K562 (cell line): ENCODE data around the gene GLI3. TPM values are rescaled to one million over a fixed set of nuclear protein-coding genes. Genes with fewer than 3 reads are reported as not detected.

ENCODE experiments used
- ATAC-seq: fragments of 200-7000 bp; cut with Tn5 transposase; 3 replicates; pipeline ENCODE4 v1.9.1; 2020; ENCODE audit warnings: moderate library complexity
- BruUV-seq: library from RNA; stranded (reverse); fragments of 400-500 nt; replicated peaks from 2 replicates; lab custom pipeline; 2021; lab: Mats Ljungman, UMichigan
- CTCF ChIA-PET: fragments of 300-600 bp; formaldehyde crosslinking; extraction: SDS; loops from one replicate; lab custom pipeline; 2021; ENCODE audit warnings: low intra/inter-chr PET ratio; lab: Yijun Ruan, JAX
- POLR2A ChIA-PET: fragments of 300-600, 350-650 bp; sonication (Branson Sonifier 250); formaldehyde crosslinking; extraction: SDS; loops from one replicate; lab custom pipeline; 2021; ENCODE audit warnings: antibody characterized with exemption, inconsistent platforms; lab: Yijun Ruan, JAX
- DNase-seq, 4 experiments: peaks; one replicate each; pipeline versions ENCODE4 v3.0.0 to v3.0.0-alpha.2; 2011 to 2018; ENCODE audit warnings: low spot score in 3 of 4, mixed read lengths in 3 of 4; ENCODE audit errors: extremely low read depth in 1 of 4
- FAIRE-seq: peaks from 2 replicates; lab custom pipeline; 2011; peaks lifted over from hg19 to GRCh38; lab: Jason Lieb, UNC
- H2AFZ ChIP-seq: 2 replicates; pipeline ENCODE4 v1.6.0; 2011; ENCODE audit warnings: low read depth, low read length, control low read depth, inconsistent platforms
- H3K27ac ChIP-seq: fragments of 200-600 bp; 3 replicates; pipeline ENCODE4 v1.8.0; 2011; ENCODE audit warnings: low read depth, mild to moderate bottlenecking, control low read depth, inconsistent platforms, low read length, moderate library complexity, mixed read lengths; ENCODE audit errors: extremely low read depth
- H3K27me3 ChIP-seq, 2 experiments: fragments of 300-600 bp in 1 of 2; 2 replicates in 1 of 2; 3 replicates in 1 of 2; pipeline versions ENCODE4 v1.6.0 to v1.8.0; 2011; ENCODE audit warnings: inconsistent platforms in 2 of 2, low read length in 2 of 2, mild to moderate bottlenecking in 1 of 2, mixed read lengths in 1 of 2, moderate library complexity in 1 of 2; ENCODE audit not compliant: control insufficient read depth in 2 of 2, insufficient read depth in 2 of 2
- H3K36me3 ChIP-seq: fragments of 300-600 bp; 3 replicates; pipeline ENCODE4 v1.8.0; 2011; ENCODE audit warnings: mild to moderate bottlenecking, low read length, inconsistent platforms; ENCODE audit not compliant: control insufficient read depth, insufficient read depth
- H3K4me1 ChIP-seq, 2 experiments: fragments of 200-600 bp in 1 of 2; replicated peaks in 1 of 2; 2 replicates in 1 of 2; 3 replicates in 1 of 2; pipeline versions ENCODE4 v1.5.1 to v1.8.0; 2011; ENCODE audit warnings: inconsistent platforms in 2 of 2, low read length in 2 of 2, mild to moderate bottlenecking in 1 of 2, mixed read lengths in 1 of 2, moderate library complexity in 1 of 2; ENCODE audit not compliant: control insufficient read depth in 2 of 2, insufficient read depth in 2 of 2
- H3K4me2 ChIP-seq: 2 replicates; pipeline ENCODE4 v1.6.1; 2011; ENCODE audit warnings: low read length, control low read depth, inconsistent platforms, mixed read lengths; ENCODE audit not compliant: insufficient read depth
- H3K4me3 ChIP-seq: fragments of 200-600 bp; sonication (generic), shearing (Covaris generic); 2 replicates; pipeline ENCODE4 v1.5.1; 2016; ENCODE audit warnings: control low read depth, inconsistent platforms
- H3K79me2 ChIP-seq: fragments of 200-600 bp; 3 replicates; pipeline ENCODE4 v1.8.0; 2011; ENCODE audit warnings: low read length, inconsistent platforms; ENCODE audit not compliant: control insufficient read depth, insufficient read depth
- H3K9ac ChIP-seq, 2 experiments: 2 replicates each; pipeline versions ENCODE4 v1.6.0 to v1.6.1; 2011; ENCODE audit warnings: low read depth in 2 of 2, low read length in 2 of 2, control low read depth in 1 of 2, inconsistent platforms in 1 of 2, mild to moderate bottlenecking in 1 of 2, mixed read lengths in 1 of 2; ENCODE audit not compliant: insufficient read depth in 1 of 2
- H3K9me1 ChIP-seq: one replicate; pipeline ENCODE4 v1.6.0; 2011; ENCODE audit warnings: inconsistent platforms, mild to moderate bottlenecking, low read length, moderate library complexity; ENCODE audit not compliant: control insufficient read depth, insufficient read depth
- H3K9me3 ChIP-seq: replicated peaks from 2 replicates; pipeline ENCODE4 v1.5.1; 2011; ENCODE audit warnings: low read depth, low read length, inconsistent platforms; ENCODE audit not compliant: control insufficient read depth, insufficient read depth
- H4K20me1 ChIP-seq: replicated peaks from 2 replicates; pipeline ENCODE4 v1.6.1; 2011; ENCODE audit warnings: low read length, inconsistent platforms, mixed read lengths; ENCODE audit not compliant: control insufficient read depth, insufficient read depth
- HBP1 ChIP-seq: fragments of 450-650 bp; formaldehyde crosslinking; IDR thresholded peaks from 2 replicates; pipeline ENCODE4 v1.4.0; 2022; ENCODE audit warnings: missing genetic modification characterization
- NONO ChIP-seq, 2 experiments: fragments of 200-400 bp in 1 of 2; fragments of 450-650 bp in 1 of 2; formaldehyde crosslinking in 1 of 2; IDR thresholded peaks; 2 replicates each; pipeline ENCODE4 v1.6.1; 2017; ENCODE audit warnings: low read depth in 2 of 2, mild to moderate bottlenecking in 2 of 2, moderate library complexity in 2 of 2, low read length in 1 of 2
- WGBS: fragments of 100-300 bp; shearing (Covaris generic); methylation state at CpG from one replicate; pipeline ENCODE4 v1.1.6; 2016; ENCODE audit warnings: low coverage, mixed read lengths; ENCODE audit not compliant: insufficient coverage; ENCODE audit errors: missing lambda C conversion rate; 5-methylcytosine and 5-hydroxymethylcytosine counted together
- in situ Hi-C: fragments of 300-500 bp; cut with MboI; formaldehyde crosslinking; loops from 4 replicates; pipeline ENCODE4 v1.15.0; 2018; ENCODE audit warnings: inconsistent platforms, mixed read lengths
- intact Hi-C: fragments of 100-400 bp; cut with micrococcal nuclease; formaldehyde crosslinking; loops from 2 replicates; pipeline ENCODE4 v1.14.2; 2022
- polyA plus RNA-seq, 8 experiments: library from polyadenylated mRNA; depleted of rRNA in 4 of 8; stranded (reverse) in 5 of 8; unstranded in 3 of 8; fragments of >200 nt; fragmentation: Nextera tagmentation in 2 of 8; fragmentation: Illumina TruSeq in 1 of 8; extraction: Ambion mirVana in 2 of 8; extraction: Trizol in 1 of 8; gene quantifications; 2 replicates each; pipeline versions ENCODE4 v1.2.1 to v1.2.3, GENCODE V29; 2011 to 2014; ENCODE audit warnings: inconsistent platforms in 1 of 8, missing spikeins in 1 of 8
- total RNA-seq, 7 experiments: library from RNA; depleted of rRNA in 6 of 7; stranded (reverse); fragments of >200 nt in 6 of 7; fragmentation: Illumina TruSeq in 2 of 7; extraction: Trizol in 2 of 7; gene quantifications; 2 replicates each; pipeline versions ENCODE4 v1.2.1 to v1.2.3, GENCODE V29; 2011 to 2021; ENCODE audit warnings: low replicate concordance in 1 of 7

The GLI3 gene
- total and polyA plus RNA-seq, 9 of the 15 experiments (the other 6 are each of a cell fraction or from before 2014, with no cell fraction given) = 0.01 to 0.18 (median 0.07) TPM; not detected in 6

GRCh38 chr7:42106562-42106961 lies 130.4 kb downstream of the GLI3 start:
- no peak overlapping the region for H3K9ac ChIP-seq

More at GRCh38 chr7:42106562-42106961, 130.4 kb downstream of the GLI3 start:
- ChIA-PET POLR2A (no interaction called here), CTCF (no interaction called here)
- no peaks in the 10 kb centered on the region for H3K9me3 ChIP-seq
- H3K27me3 ChIP-seq = peaks cover 7 to 22% of the 10 kb centered on the region in 2 experiments; a peak in 3 of 5 replicates
- ATAC-seq (no peak), FAIRE-seq (no peak), DNase-seq (no peak)
- no peaks in the 10 kb centered on the region for H3K9me1 ChIP-seq
- in situ Hi-C loops (no loop called here), intact Hi-C loops (no loop called here)
- 0% methylated on average over 3 of the region's 3 CpGs for WGBS
- no peak overlapping the region for H3K27ac ChIP-seq
- H3K79me2 ChIP-seq = no peaks in the 10 kb centered on the region
- TF ChIP-seq HBP1 = no peak
- TF ChIP-seq NONO (IDR thresholded peaks at IDR 0.05; ENCODE audit: low read depth in 2 of 2, low read length in 1 of 2) = no peak
- no peaks in the 10 kb centered on the region for H4K20me1 ChIP-seq
- no peaks in the 10 kb centered on the region for H3K4me1 ChIP-seq
- no TSS peak for BruUV-seq
- no peak overlapping the region for H3K4me3 ChIP-seq
- no peak overlapping the region for H2AFZ ChIP-seq
- no peaks in the 10 kb centered on the region for H3K36me3 ChIP-seq
- no peak overlapping the region for H3K4me2 ChIP-seq
